SHP77 treated with DMSO at 0.1 percent for 48 hours (cell line): Measurements from ENCODE around the gene HRH2.
"Not testable (repeated sequence)": the region's sequence is repeated elsewhere in the genome, so short reads cannot be mapped to it uniquely, and the experiment has no call there.

ENCODE experiments used
- DNase-seq: peaks from one replicate; lab custom pipeline; 2025; lab: John Stamatoyannopoulos, UW

Gene HRH2

GRCh38 chr5:175649967-175650366 is 7.9 kb upstream of the HRH2 start:
- DNase-seq, result no peak

- not testable (repeated sequence) for DNase-seq
Observed at GRCh38 chr5:175650430-175651205, 7.3 kb upstream of the HRH2 start.

GRCh38 chr5:175652741-175653663 is 4.9 kb upstream of the HRH2 start:
- DNase-seq, result no peak

GRCh38 chr5:175653763-175654162 is 4.1 kb upstream of the HRH2 start:
- DNase-seq, result no peak

GRCh38 chr5:175654339-175654738 is 3.5 kb upstream of the HRH2 start:
- no peak for DNase-seq

GRCh38 chr5:175654807-175655206 is 3.1 kb upstream of the HRH2 start:
- no peak for DNase-seq

GRCh38 chr5:175655411-175655810 is 2.5 kb upstream of the HRH2 start:
- DNase-seq, result no peak

GRCh38 chr5:175656966-175657365 is 905 bp upstream of the HRH2 start:
- DNase-seq, result no peak

- DNase-seq, result no peak
Observed at GRCh38 chr5:175658299-175659145, 651 bp downstream of the HRH2 start.

GRCh38 chr5:175659546-175660253 is 1.8 kb downstream of the HRH2 start:
- DNase-seq, result no peak

- DNase-seq, result no peak
Observed at GRCh38 chr5:175663186-175664184, 5.6 kb downstream of the HRH2 start.

- DNase-seq, result no peak
Observed at GRCh38 chr5:175664723-175665122, 6.9 kb downstream of the HRH2 start.

- DNase-seq, result no peak
Observed at GRCh38 chr5:175666216-175666615, 8.3 kb downstream of the HRH2 start.

GRCh38 chr5:175668006-175668405 is 10.1 kb downstream of the HRH2 start:
- no peak for DNase-seq

GRCh38 chr5:175670372-175670771 is 12.5 kb downstream of the HRH2 start:
- no peak for DNase-seq

GRCh38 chr5:175671013-175671412 is 13.1 kb downstream of the HRH2 start:
- no peak for DNase-seq

- DNase-seq, result no peak
Observed at GRCh38 chr5:175672976-175673648, 15.2 kb downstream of the HRH2 start.

GRCh38 chr5:175674731-175675346 is 17.0 kb downstream of the HRH2 start:
- no peak for DNase-seq

- no peak for DNase-seq
Observed at GRCh38 chr5:175675873-175676272, 18.0 kb downstream of the HRH2 start.
